Nephron progenitor cell (in vitro differentiated cells): ENCODE results near the gene DSTYK.

Source experiments
- DNase-seq: peaks from one replicate; pipeline ENCODE4 v3.0.0; 2021
- H3K27ac Mint-ChIP-seq: 2 replicates; pipeline ENCODE4 v1.8.0; 2021; ENCODE audit warnings: mild to moderate bottlenecking, moderate library complexity, mixed read lengths
- H3K27me3 Mint-ChIP-seq: 2 replicates; pipeline ENCODE4 v1.8.0; 2021; ENCODE audit warnings: mild to moderate bottlenecking, low read depth, mixed read lengths; ENCODE audit not compliant: poor library complexity
- H3K36me3 Mint-ChIP-seq: 2 replicates; pipeline ENCODE4 v1.8.0; 2021; ENCODE audit warnings: low read depth, mixed read lengths
- H3K4me1 Mint-ChIP-seq: 2 replicates; pipeline ENCODE4 v1.8.0; 2021; ENCODE audit warnings: mixed read lengths
- H3K4me3 Mint-ChIP-seq: 2 replicates; pipeline ENCODE4 v1.8.0; 2021; ENCODE audit warnings: mild to moderate bottlenecking, moderate library complexity, mixed read lengths
- H3K9me3 Mint-ChIP-seq: 2 replicates; pipeline ENCODE4 v1.8.0; 2021; ENCODE audit warnings: mild to moderate bottlenecking, moderate library complexity, mixed read lengths
- TF ChIP-seq, protein P1 (sequence below): fragments of 200-600 bp; sonication (generic); IDR thresholded peaks from 2 replicates; pipeline ENCODE4 v1.5.0; 2021; ENCODE audit warnings: antibody characterized with exemption

Gene DSTYK

GRCh38 chr1:205107327-205107726 lies 104.2 kb downstream of the DSTYK start:
- Mint-ChIP-seq H3K4me3 (no peak overlapping the region), H3K4me1 (no peaks in the 10 kb centered on the region), H3K27ac (no peak overlapping the region), H3K27me3 (no peaks in the 10 kb centered on the region), H3K36me3 (peaks cover 54% of the 10 kb centered on the region), H3K9me3 (no peaks in the 10 kb centered on the region)
- TF ChIP-seq, protein P1, sequence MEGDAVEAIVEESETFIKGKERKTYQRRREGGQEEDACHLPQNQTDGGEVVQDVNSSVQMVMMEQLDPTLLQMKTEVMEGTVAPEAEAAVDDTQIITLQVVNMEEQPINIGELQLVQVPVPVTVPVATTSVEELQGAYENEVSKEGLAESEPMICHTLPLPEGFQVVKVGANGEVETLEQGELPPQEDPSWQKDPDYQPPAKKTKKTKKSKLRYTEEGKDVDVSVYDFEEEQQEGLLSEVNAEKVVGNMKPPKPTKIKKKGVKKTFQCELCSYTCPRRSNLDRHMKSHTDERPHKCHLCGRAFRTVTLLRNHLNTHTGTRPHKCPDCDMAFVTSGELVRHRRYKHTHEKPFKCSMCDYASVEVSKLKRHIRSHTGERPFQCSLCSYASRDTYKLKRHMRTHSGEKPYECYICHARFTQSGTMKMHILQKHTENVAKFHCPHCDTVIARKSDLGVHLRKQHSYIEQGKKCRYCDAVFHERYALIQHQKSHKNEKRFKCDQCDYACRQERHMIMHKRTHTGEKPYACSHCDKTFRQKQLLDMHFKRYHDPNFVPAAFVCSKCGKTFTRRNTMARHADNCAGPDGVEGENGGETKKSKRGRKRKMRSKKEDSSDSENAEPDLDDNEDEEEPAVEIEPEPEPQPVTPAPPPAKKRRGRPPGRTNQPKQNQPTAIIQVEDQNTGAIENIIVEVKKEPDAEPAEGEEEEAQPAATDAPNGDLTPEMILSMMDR, result no peak
- no peak for DNase-seq

- H3K36me3 Mint-ChIP-seq, result peaks cover 74% of the 10 kb centered on the region
- H3K27me3 Mint-ChIP-seq, result no peaks in the 10 kb centered on the region
- no peak for DNase-seq
- no peak overlapping the region for H3K4me3 Mint-ChIP-seq
- H3K27ac Mint-ChIP-seq, result no peak overlapping the region
- TF ChIP-seq, protein P1, result no peak
- no peaks in the 10 kb centered on the region for H3K9me3 Mint-ChIP-seq
- H3K4me1 Mint-ChIP-seq, result no peaks in the 10 kb centered on the region
These were observed 109.1 kb downstream of the DSTYK start for GRCh38 chr1:205102404-205102803.

DNA sequence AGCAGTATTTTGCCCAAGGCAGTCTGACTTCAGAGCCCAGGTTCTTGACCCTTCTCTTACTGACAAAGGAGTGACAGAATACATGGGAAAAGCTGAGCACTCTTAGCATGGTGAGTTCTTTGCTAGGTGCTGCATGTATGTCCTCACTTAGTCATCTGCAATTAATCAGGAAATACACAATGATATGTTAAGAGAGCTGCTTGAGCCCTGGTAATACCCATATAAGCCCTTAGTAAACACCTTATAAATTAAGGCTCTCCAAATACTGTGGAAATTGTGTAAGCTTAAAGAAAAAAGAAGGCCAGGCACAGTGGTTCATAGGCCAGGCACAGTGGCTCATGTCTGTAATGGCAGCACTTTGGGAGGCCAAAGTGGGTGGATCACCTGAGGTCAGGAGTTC lies 113.3 kb downstream of the DSTYK start:
- Mint-ChIP-seq H3K27me3 (no peaks in the 10 kb centered on the region), H3K4me3 (no peak overlapping the region), H3K9me3 (no peaks in the 10 kb centered on the region), H3K27ac (no peak overlapping the region), H3K36me3 (peaks cover 62% of the 10 kb centered on the region), H3K4me1 (no peaks in the 10 kb centered on the region)
- no peak for DNase-seq
- TF ChIP-seq, protein P1, result no peak

- TF ChIP-seq, protein P1, result no peak
- no peak for DNase-seq
- no peak overlapping the region for H3K4me3 Mint-ChIP-seq
- H3K9me3 Mint-ChIP-seq, result no peaks in the 10 kb centered on the region
- H3K27ac Mint-ChIP-seq, result peak overlapping the region; percentile 0
- peaks cover 8% of the 10 kb centered on the region for H3K4me1 Mint-ChIP-seq
- peaks cover 62% of the 10 kb centered on the region for H3K36me3 Mint-ChIP-seq
- no peaks in the 10 kb centered on the region for H3K27me3 Mint-ChIP-seq
These were observed 116.1 kb downstream of the DSTYK start for GRCh38 chr1:205095422-205095821.
